Stimulated activated memory B cell treated with anti-CD40 and anti-IgM and Interleukin-4, amounts not matched to agents 10 μg/mL and 1 μg/mL and 100 μg/mL, for 72 hours (primary cell): ENCODE data around the gene P3H2.

ENCODE experiments used
- ATAC-seq: fragments of 150-1000 bp; cut with Tn5 transposase; 2 replicates; pipeline ENCODE4 v1.10.0; 2021
- H3K27ac Mint-ChIP-seq: one replicate; pipeline ENCODE4 v1.8.0; 2022; ENCODE audit warnings: mild to moderate bottlenecking, mixed read lengths
- H3K27me3 Mint-ChIP-seq: one replicate; pipeline ENCODE4 v1.8.0; 2022; ENCODE audit warnings: mixed read lengths
- H3K36me3 Mint-ChIP-seq: one replicate; pipeline ENCODE4 v1.8.0; 2022; ENCODE audit warnings: mixed read lengths
- H3K4me1 Mint-ChIP-seq: one replicate; pipeline ENCODE4 v1.8.0; 2022; ENCODE audit warnings: mixed read lengths
- H3K4me3 Mint-ChIP-seq: one replicate; pipeline ENCODE4 v1.8.0; 2022; ENCODE audit warnings: mild to moderate bottlenecking, moderate library complexity, mixed read lengths
- H3K9me3 Mint-ChIP-seq: one replicate; pipeline ENCODE4 v1.8.0; 2022; ENCODE audit warnings: mixed read lengths

Gene P3H2

GRCh38 chr3:190058521-190059241, 62.0 kb downstream of the P3H2 start:
- Mint-ChIP-seq H3K27ac (no peak overlapping the region), H3K4me1 (no peaks in the 10 kb centered on the region), H3K27me3 (no peaks in the 10 kb centered on the region), H3K4me3 (no peak overlapping the region), H3K9me3 (no peaks in the 10 kb centered on the region), H3K36me3 (no peaks in the 10 kb centered on the region)
- peak; percentile 53 for ATAC-seq

GRCh38 chr3:190056742-190057141, 64.0 kb downstream of the P3H2 start:
- Mint-ChIP-seq H3K4me3 (no peak overlapping the region), H3K9me3 (no peaks in the 10 kb centered on the region), H3K27me3 (no peaks in the 10 kb centered on the region), H3K27ac (no peak overlapping the region), H3K4me1 (no peaks in the 10 kb centered on the region), H3K36me3 (no peaks in the 10 kb centered on the region)
- no peak for ATAC-seq

GRCh38 chr3:190055773-190056172, 64.9 kb downstream of the P3H2 start:
- Mint-ChIP-seq H3K4me1 (no peaks in the 10 kb centered on the region), H3K27ac (no peak overlapping the region), H3K9me3 (no peaks in the 10 kb centered on the region), H3K36me3 (no peaks in the 10 kb centered on the region), H3K27me3 (no peaks in the 10 kb centered on the region), H3K4me3 (no peak overlapping the region)
- ATAC-seq = no peak

GRCh38 chr3:190053919-190054672, 66.6 kb downstream of the P3H2 start:
- no peak overlapping the region for H3K4me3 Mint-ChIP-seq

GRCh38 chr3:190051641-190052040, 69.1 kb downstream of the P3H2 start:
- Mint-ChIP-seq H3K9me3 (peaks cover 3% of the 10 kb centered on the region), H3K4me1 (no peaks in the 10 kb centered on the region)

More at GRCh38 chr3:190053919-190054672, 66.6 kb downstream of the P3H2 start:
- no peak for ATAC-seq
- Mint-ChIP-seq H3K27me3 (no peaks in the 10 kb centered on the region), H3K9me3 (no peaks in the 10 kb centered on the region), H3K36me3 (no peaks in the 10 kb centered on the region), H3K27ac (no peak overlapping the region), H3K4me1 (no peaks in the 10 kb centered on the region)

GRCh38 chr3:190048932-190049441, 71.7 kb downstream of the P3H2 start:
- Mint-ChIP-seq H3K4me1 (no peaks in the 10 kb centered on the region), H3K27me3 (no peaks in the 10 kb centered on the region), H3K27ac (no peak overlapping the region), H3K4me3 (no peak overlapping the region), H3K36me3 (no peaks in the 10 kb centered on the region), H3K9me3 (peaks cover 3% of the 10 kb centered on the region)
- no peak for ATAC-seq

More at GRCh38 chr3:190051641-190052040, 69.1 kb downstream of the P3H2 start:
- Mint-ChIP-seq H3K4me3 (no peak overlapping the region), H3K36me3 (no peaks in the 10 kb centered on the region), H3K27ac (no peak overlapping the region), H3K27me3 (no peaks in the 10 kb centered on the region)
- ATAC-seq = no peak

- H3K4me3 Mint-ChIP-seq = no peak overlapping the region
- no peaks in the 10 kb centered on the region for H3K4me1 Mint-ChIP-seq
- H3K36me3 Mint-ChIP-seq = no peaks in the 10 kb centered on the region
- H3K27ac Mint-ChIP-seq = no peak overlapping the region
- peaks cover 3% of the 10 kb centered on the region for H3K9me3 Mint-ChIP-seq
- ATAC-seq = no peak
- H3K27me3 Mint-ChIP-seq = no peaks in the 10 kb centered on the region
Observed at GRCh38 chr3:190044974-190045373, 75.7 kb downstream of the P3H2 start.

GRCh38 chr3:190044142-190044541, 76.6 kb downstream of the P3H2 start:
- H3K27me3 Mint-ChIP-seq = no peaks in the 10 kb centered on the region
- no peak for ATAC-seq
- H3K4me1 Mint-ChIP-seq = no peaks in the 10 kb centered on the region
- H3K27ac Mint-ChIP-seq = no peak overlapping the region
- no peaks in the 10 kb centered on the region for H3K36me3 Mint-ChIP-seq
- H3K9me3 Mint-ChIP-seq = peaks cover 3% of the 10 kb centered on the region
- no peak overlapping the region for H3K4me3 Mint-ChIP-seq

- H3K9me3 Mint-ChIP-seq = peaks cover 3% of the 10 kb centered on the region
- ATAC-seq = no peak
- no peaks in the 10 kb centered on the region for H3K27me3 Mint-ChIP-seq
- no peak overlapping the region for H3K4me3 Mint-ChIP-seq
- H3K4me1 Mint-ChIP-seq = no peaks in the 10 kb centered on the region
- H3K36me3 Mint-ChIP-seq = no peaks in the 10 kb centered on the region
- no peak overlapping the region for H3K27ac Mint-ChIP-seq
Observed at GRCh38 chr3:190043741-190044140, 77.0 kb downstream of the P3H2 start.

GRCh38 chr3:190042558-190042957, 78.1 kb downstream of the P3H2 start:
- no peaks in the 10 kb centered on the region for H3K27me3 Mint-ChIP-seq
- H3K36me3 Mint-ChIP-seq = no peaks in the 10 kb centered on the region
- H3K4me3 Mint-ChIP-seq = no peak overlapping the region
- H3K9me3 Mint-ChIP-seq = peaks cover 2% of the 10 kb centered on the region
- no peak for ATAC-seq
- H3K4me1 Mint-ChIP-seq = no peaks in the 10 kb centered on the region
- H3K27ac Mint-ChIP-seq = no peak overlapping the region

GRCh38 chr3:190041333-190042041, 79.2 kb downstream of the P3H2 start:
- H3K27me3 Mint-ChIP-seq = no peaks in the 10 kb centered on the region
- no peak overlapping the region for H3K27ac Mint-ChIP-seq
- H3K4me3 Mint-ChIP-seq = no peak overlapping the region
- no peak for ATAC-seq
- no peaks in the 10 kb centered on the region for H3K4me1 Mint-ChIP-seq
- H3K9me3 Mint-ChIP-seq = no peaks in the 10 kb centered on the region
- H3K36me3 Mint-ChIP-seq = no peaks in the 10 kb centered on the region

GRCh38 chr3:190040145-190040544, 80.6 kb downstream of the P3H2 start:
- Mint-ChIP-seq H3K27me3 (no peaks in the 10 kb centered on the region), H3K4me3 (no peak overlapping the region), H3K36me3 (no peaks in the 10 kb centered on the region), H3K27ac (no peak overlapping the region), H3K4me1 (no peaks in the 10 kb centered on the region), H3K9me3 (no peaks in the 10 kb centered on the region)
- no peak for ATAC-seq

- no peaks in the 10 kb centered on the region for H3K27me3 Mint-ChIP-seq
- no peaks in the 10 kb centered on the region for H3K4me1 Mint-ChIP-seq
- no peaks in the 10 kb centered on the region for H3K9me3 Mint-ChIP-seq
- H3K4me3 Mint-ChIP-seq = no peak overlapping the region
- no peak for ATAC-seq
- no peaks in the 10 kb centered on the region for H3K36me3 Mint-ChIP-seq
- H3K27ac Mint-ChIP-seq = no peak overlapping the region
Observed at GRCh38 chr3:190038050-190038933, 82.4 kb downstream of the P3H2 start.

GRCh38 chr3:190036631-190037030, 84.1 kb downstream of the P3H2 start:
- H3K27me3 Mint-ChIP-seq = no peaks in the 10 kb centered on the region
- no peak for ATAC-seq
- no peaks in the 10 kb centered on the region for H3K9me3 Mint-ChIP-seq
- H3K27ac Mint-ChIP-seq = no peak overlapping the region
- H3K4me3 Mint-ChIP-seq = no peak overlapping the region
- no peaks in the 10 kb centered on the region for H3K4me1 Mint-ChIP-seq
- no peaks in the 10 kb centered on the region for H3K36me3 Mint-ChIP-seq

GRCh38 chr3:190034446-190034845, 86.3 kb downstream of the P3H2 start:
- Mint-ChIP-seq H3K27ac (no peak overlapping the region), H3K36me3 (no peaks in the 10 kb centered on the region), H3K27me3 (no peaks in the 10 kb centered on the region), H3K4me3 (no peak overlapping the region), H3K4me1 (no peaks in the 10 kb centered on the region), H3K9me3 (no peaks in the 10 kb centered on the region)
- no peak for ATAC-seq
